ENCODE data around the gene KCNJ18. TPM values are rescaled to one million over a fixed set of nuclear protein-coding genes. Genes with fewer than 3 reads are reported as not detected.
"Not testable (repeated sequence)": the region's sequence is repeated elsewhere in the genome, so short reads cannot be mapped to it uniquely, and the experiment has no call there.

KCNJ18 gene
- total RNA-seq, 1 experiment from 2014 or later = not detected

DNA sequence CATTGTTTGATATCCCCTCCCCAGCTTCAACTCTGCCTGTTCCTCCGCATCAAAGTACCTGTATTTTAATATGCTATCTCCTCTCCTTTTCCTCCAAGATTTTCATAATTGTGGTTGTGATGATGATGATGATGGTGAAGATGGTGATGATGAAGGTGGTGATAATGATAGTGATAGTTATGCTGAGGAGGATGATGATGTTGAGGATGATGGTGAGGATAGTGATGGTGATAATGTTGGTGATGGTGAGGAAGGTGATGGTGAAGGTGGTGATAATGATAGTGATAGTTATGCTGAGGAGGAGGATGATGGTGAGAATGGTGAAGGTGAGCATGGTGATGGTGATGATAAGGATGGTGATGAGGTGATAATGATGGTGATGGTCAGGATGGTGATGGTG is 42.3 kb upstream of the KCNJ18 start:
- no CpG with 5 or more reads among the region's 1 CpG for WGBS (ENCODE audit: extremely low coverage, insufficient read length, low lambda C conversion rate)
- H3K14ac ChIP-seq (ENCODE audit: insufficient read depth, low read length); H2AK5ac ChIP-seq (ENCODE audit: insufficient read length, low read length); H2BK5ac ChIP-seq (ENCODE audit: insufficient read length, low read length); H3K56ac ChIP-seq (ENCODE audit: insufficient read length, low read depth, low read length); H3K27me3 Mint-ChIP-seq (ENCODE audit: low read depth); H4K8ac ChIP-seq (replicated peaks; ENCODE audit: insufficient read length, low read depth, low read length); H3K79me1 ChIP-seq (ENCODE audit: insufficient read depth, low read depth, low read length, poor library complexity, severe bottlenecking); H4K5ac ChIP-seq (ENCODE audit: insufficient read length, low read depth, low read length); H3K27me3 ChIP-seq (ENCODE audit: insufficient read depth, low read length); H3K4ac ChIP-seq (ENCODE audit: low read depth, low read length); H3K4me1 ChIP-seq (ENCODE audit: insufficient read depth, low read length); H2BK120ac ChIP-seq (ENCODE audit: low read depth, low read length, poor library complexity, severe bottlenecking); H2BK12ac ChIP-seq (ENCODE audit: insufficient read length, low read depth, low read length); H3K79me2 ChIP-seq (ENCODE audit: insufficient read depth, low read length); H4K20me1 ChIP-seq (ENCODE audit: control insufficient read depth, insufficient read depth, insufficient read length); H4K91ac ChIP-seq (ENCODE audit: insufficient read length, low read depth, low read length); H2BK15ac ChIP-seq (ENCODE audit: low read depth, low read length); H3T11ph ChIP-seq (ENCODE audit: low read length); H3K4me3 Mint-ChIP-seq; H3K23ac ChIP-seq (ENCODE audit: insufficient read length, low read depth, low read length); DNase-seq; H3K23me2 ChIP-seq (ENCODE audit: insufficient read length, low read depth, low read length, poor library complexity, severe bottlenecking); H3K4me2 ChIP-seq (ENCODE audit: insufficient read depth, insufficient read length, low read length); H2BK20ac ChIP-seq (ENCODE audit: low read depth, low read length, poor library complexity, severe bottlenecking); H3K27ac Mint-ChIP-seq; H3K18ac ChIP-seq (ENCODE audit: insufficient read length, low read depth, low read length); H3K9ac ChIP-seq (ENCODE audit: extremely low read depth, insufficient read length, low read length); H2AFZ ChIP-seq (ENCODE audit: low read length); H3K4me1 Mint-ChIP-seq; H3K27ac ChIP-seq (ENCODE audit: insufficient read length, low read depth, low read length): not testable (repeated sequence)
- H3K9me3 ChIP-seq (ENCODE audit: control insufficient read depth, low read depth, low read length) = peaks cover 38% of the 10 kb centered on the region
- Mint-ChIP-seq H3K9me3 (peaks cover 72 to 76% of the 10 kb centered on the region in 2 experiments), H3K36me3 (ENCODE audit: insufficient read depth in 1 of 3, low read depth in 3 of 3) (peaks cover 10 to 20% (median 15%) of the 10 kb centered on the region in 3 experiments; a peak in 6 of 7 replicates)

GRCh38 chr17:21652049-21652448 is 40.3 kb upstream of the KCNJ18 start:
- not testable (repeated sequence) for H4K8ac ChIP-seq (replicated peaks; ENCODE audit: insufficient read length, low read depth, low read length); H4K5ac ChIP-seq (ENCODE audit: insufficient read length, low read depth, low read length); H3K23ac ChIP-seq (ENCODE audit: insufficient read length, low read depth, low read length); H2BK120ac ChIP-seq (ENCODE audit: low read depth, low read length, poor library complexity, severe bottlenecking); H3K27ac ChIP-seq (ENCODE audit: insufficient read length, low read depth, low read length); H3T11ph ChIP-seq (ENCODE audit: low read length); H3K27me3 ChIP-seq (ENCODE audit: insufficient read depth, low read length); H2BK15ac ChIP-seq (ENCODE audit: low read depth, low read length); H4K20me1 ChIP-seq (ENCODE audit: control insufficient read depth, insufficient read depth, insufficient read length); H3K14ac ChIP-seq (ENCODE audit: insufficient read depth, low read length); H2BK20ac ChIP-seq (ENCODE audit: low read depth, low read length, poor library complexity, severe bottlenecking); H4K91ac ChIP-seq (ENCODE audit: insufficient read length, low read depth, low read length); H3K56ac ChIP-seq (ENCODE audit: insufficient read length, low read depth, low read length); H3K9ac ChIP-seq (ENCODE audit: extremely low read depth, insufficient read length, low read length); H2BK12ac ChIP-seq (ENCODE audit: insufficient read length, low read depth, low read length); H3K27ac Mint-ChIP-seq; H3K4me3 Mint-ChIP-seq; H3K79me2 ChIP-seq (ENCODE audit: insufficient read depth, low read length); H3K79me1 ChIP-seq (ENCODE audit: insufficient read depth, low read depth, low read length, poor library complexity, severe bottlenecking); H3K4me2 ChIP-seq (ENCODE audit: insufficient read depth, insufficient read length, low read length); H2AFZ ChIP-seq (ENCODE audit: low read length); H3K18ac ChIP-seq (ENCODE audit: insufficient read length, low read depth, low read length); H2BK5ac ChIP-seq (ENCODE audit: insufficient read length, low read length); H3K4me1 ChIP-seq (ENCODE audit: insufficient read depth, low read length); H3K4me1 Mint-ChIP-seq; DNase-seq; H3K23me2 ChIP-seq (ENCODE audit: insufficient read length, low read depth, low read length, poor library complexity, severe bottlenecking); H3K27me3 Mint-ChIP-seq (ENCODE audit: low read depth); H2AK5ac ChIP-seq (ENCODE audit: insufficient read length, low read length); H3K4ac ChIP-seq (ENCODE audit: low read depth, low read length)
- Mint-ChIP-seq H3K9me3 (peaks cover 62 to 71% of the 10 kb centered on the region in 2 experiments), H3K36me3 (ENCODE audit: insufficient read depth in 1 of 3, low read depth in 3 of 3) (peaks cover 10 to 20% (median 15%) of the 10 kb centered on the region in 3 experiments; a peak in 6 of 7 replicates)
- WGBS (ENCODE audit: extremely low coverage, insufficient read length, low lambda C conversion rate) = no CpG with 5 or more reads among the region's 4 CpGs
- H3K9me3 ChIP-seq (ENCODE audit: control insufficient read depth, low read depth, low read length) = peaks cover 25% of the 10 kb centered on the region
